MM.1S (cell line): ENCODE measurements around the gene SPAG17.

Experiments used
- DNase-seq: peaks from one replicate; pipeline ENCODE4 v3.0.0-alpha.2; 2015
- H2AFZ ChIP-seq: fragments of 300-600 bp; sonication (generic); 2 replicates; pipeline ENCODE4 v1.6.0; 2016; ENCODE audit warnings: antibody characterized with exemption, low read length
- H3F3A ChIP-seq: fragments of 300-600 bp; sonication (generic); 2 replicates; pipeline ENCODE4 v1.6.1; 2016; ENCODE audit warnings: mild to moderate bottlenecking, antibody characterized with exemption, low read length, moderate library complexity, mixed read lengths; ENCODE audit not compliant: insufficient read depth
- H3K27ac ChIP-seq: fragments of 300-600 bp; sonication (generic); 2 replicates; pipeline ENCODE4 v1.5.1; 2016; ENCODE audit warnings: mild to moderate bottlenecking, low read length
- H3K27me3 ChIP-seq: fragments of 300-600 bp; sonication (generic); replicated peaks from 2 replicates; pipeline ENCODE4 v1.6.0; 2016; ENCODE audit warnings: low read length; ENCODE audit not compliant: insufficient read depth
- H3K36me3 ChIP-seq: fragments of 300-600 bp; sonication (generic); replicated peaks from 2 replicates; pipeline ENCODE4 v1.6.1; 2016; ENCODE audit warnings: mild to moderate bottlenecking, low read length, mixed read lengths; ENCODE audit not compliant: insufficient read depth
- H3K4me1 ChIP-seq: fragments of 300-600 bp; sonication (generic); 2 replicates; pipeline ENCODE4 v1.6.1; 2016; ENCODE audit warnings: low read length, mixed read lengths
- H3K4me2 ChIP-seq: fragments of 300-600 bp; sonication (generic); 2 replicates; pipeline ENCODE4 v1.6.0; 2016; ENCODE audit warnings: low read depth, low read length
- H3K4me3 ChIP-seq: fragments of 300-600 bp; sonication (generic); 2 replicates; pipeline ENCODE4 v1.5.1; 2016; ENCODE audit warnings: low read length, mixed read lengths
- H3K79me2 ChIP-seq: fragments of 300-600 bp; sonication (generic); 2 replicates; pipeline ENCODE4 v1.6.1; 2016; ENCODE audit warnings: mixed run types, low read length, mixed read lengths
- H3K9ac ChIP-seq: fragments of 300-600 bp; sonication (generic); 2 replicates; pipeline ENCODE4 v1.6.1; 2016; ENCODE audit warnings: low read length, mixed read lengths
- H3K9me2 ChIP-seq: fragments of 300-600 bp; sonication (generic); replicated peaks from 2 replicates; pipeline ENCODE4 v1.6.1; 2016; ENCODE audit warnings: mild to moderate bottlenecking, low read length, mixed read lengths; ENCODE audit not compliant: insufficient read depth
- H3K9me3 ChIP-seq: fragments of 300-600 bp; sonication (generic); replicated peaks from 2 replicates; pipeline ENCODE4 v1.6.1; 2016; ENCODE audit warnings: mild to moderate bottlenecking, low read length, mixed read lengths; ENCODE audit not compliant: insufficient read depth
- H4K20me1 ChIP-seq: fragments of 300-600 bp; sonication (generic); 2 replicates; pipeline ENCODE4 v1.6.1; 2016; ENCODE audit warnings: mild to moderate bottlenecking, low read length, moderate library complexity, mixed read lengths; ENCODE audit not compliant: insufficient read depth
- EZH2 ChIP-seq: fragments of 300-600 bp; sonication (generic); optimal IDR thresholded peaks from 2 replicates; pipeline ENCODE3; 2017; ENCODE audit warnings: low read depth, mild to moderate bottlenecking, antibody characterized with exemption, low read length, mixed read lengths
- EZH2phosphoT487 ChIP-seq: fragments of 300-600 bp; sonication (generic); IDR thresholded peaks from 2 replicates; pipeline ENCODE4 v1.6.1; 2018; ENCODE audit warnings: antibody characterized with exemption, low read length
- TF ChIP-seq, protein P1 (sequence below): fragments of 300-600 bp; sonication (generic); IDR thresholded peaks from 2 replicates; pipeline ENCODE4 v1.5.1; 2016; ENCODE audit warnings: antibody characterized with exemption, low read length, mixed read lengths

The SPAG17 gene

DNA sequence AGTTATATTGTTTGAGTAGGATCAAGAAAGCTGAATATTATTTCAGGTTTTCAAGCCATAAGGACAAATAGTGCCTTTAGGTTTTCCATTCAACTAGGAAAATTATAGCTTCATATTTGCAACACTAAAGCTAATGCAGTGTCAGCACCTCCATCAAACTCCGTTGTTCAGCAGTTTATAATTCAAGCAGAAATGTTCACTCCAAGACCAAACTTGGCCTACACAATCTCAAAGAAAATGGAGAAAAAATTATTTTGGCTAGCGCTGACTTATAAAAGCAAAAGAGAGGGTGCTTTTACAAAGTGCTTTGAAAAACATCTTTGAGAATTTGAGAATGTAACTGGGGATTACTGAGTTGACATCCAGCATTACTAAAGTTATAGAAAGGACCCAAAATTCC lies 1.4 kb downstream of the SPAG17 start:
- Histone ChIP-seq H3K9me2 (no peaks in the 10 kb centered on the region), H3K79me2 (no peaks in the 10 kb centered on the region), H2AFZ (no peak overlapping the region), H3K4me3 (no peak overlapping the region), H3K27me3 (no peaks in the 10 kb centered on the region), H3K36me3 (no peaks in the 10 kb centered on the region), H3K9me3 (no peaks in the 10 kb centered on the region), H3F3A (no peaks in the 10 kb centered on the region), H3K4me1 (no peaks in the 10 kb centered on the region), H4K20me1 (no peaks in the 10 kb centered on the region), H3K4me2 (no peak overlapping the region), H3K9ac (no peak overlapping the region), H3K27ac (no peak overlapping the region)
- TF ChIP-seq, protein P1, sequence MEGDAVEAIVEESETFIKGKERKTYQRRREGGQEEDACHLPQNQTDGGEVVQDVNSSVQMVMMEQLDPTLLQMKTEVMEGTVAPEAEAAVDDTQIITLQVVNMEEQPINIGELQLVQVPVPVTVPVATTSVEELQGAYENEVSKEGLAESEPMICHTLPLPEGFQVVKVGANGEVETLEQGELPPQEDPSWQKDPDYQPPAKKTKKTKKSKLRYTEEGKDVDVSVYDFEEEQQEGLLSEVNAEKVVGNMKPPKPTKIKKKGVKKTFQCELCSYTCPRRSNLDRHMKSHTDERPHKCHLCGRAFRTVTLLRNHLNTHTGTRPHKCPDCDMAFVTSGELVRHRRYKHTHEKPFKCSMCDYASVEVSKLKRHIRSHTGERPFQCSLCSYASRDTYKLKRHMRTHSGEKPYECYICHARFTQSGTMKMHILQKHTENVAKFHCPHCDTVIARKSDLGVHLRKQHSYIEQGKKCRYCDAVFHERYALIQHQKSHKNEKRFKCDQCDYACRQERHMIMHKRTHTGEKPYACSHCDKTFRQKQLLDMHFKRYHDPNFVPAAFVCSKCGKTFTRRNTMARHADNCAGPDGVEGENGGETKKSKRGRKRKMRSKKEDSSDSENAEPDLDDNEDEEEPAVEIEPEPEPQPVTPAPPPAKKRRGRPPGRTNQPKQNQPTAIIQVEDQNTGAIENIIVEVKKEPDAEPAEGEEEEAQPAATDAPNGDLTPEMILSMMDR = no peak
- TF ChIP-seq EZH2 = no peak
- TF ChIP-seq EZH2phosphoT487 = no peak
- no peak for DNase-seq

DNA sequence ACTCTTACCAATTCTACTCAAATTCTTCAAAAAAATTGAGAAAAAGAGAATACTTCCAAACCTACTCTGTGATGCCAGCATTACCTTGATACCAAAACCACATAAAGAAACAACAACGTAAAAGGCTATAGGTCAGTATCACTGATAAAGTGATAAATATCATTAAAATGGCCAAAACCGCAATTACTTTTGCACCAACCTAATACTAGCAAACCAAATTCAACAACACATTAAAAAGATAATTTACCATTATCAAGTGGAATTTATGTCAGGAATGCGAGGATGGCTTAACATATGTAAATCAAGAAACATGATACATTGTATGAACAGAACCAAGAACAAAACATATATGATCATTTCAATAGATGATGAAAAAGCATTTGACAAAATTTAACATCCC lies 7.0 kb downstream of the SPAG17 start:
- TF ChIP-seq EZH2phosphoT487 = no peak
- TF ChIP-seq EZH2 = no peak
- TF ChIP-seq, protein P1 = no peak

DNA sequence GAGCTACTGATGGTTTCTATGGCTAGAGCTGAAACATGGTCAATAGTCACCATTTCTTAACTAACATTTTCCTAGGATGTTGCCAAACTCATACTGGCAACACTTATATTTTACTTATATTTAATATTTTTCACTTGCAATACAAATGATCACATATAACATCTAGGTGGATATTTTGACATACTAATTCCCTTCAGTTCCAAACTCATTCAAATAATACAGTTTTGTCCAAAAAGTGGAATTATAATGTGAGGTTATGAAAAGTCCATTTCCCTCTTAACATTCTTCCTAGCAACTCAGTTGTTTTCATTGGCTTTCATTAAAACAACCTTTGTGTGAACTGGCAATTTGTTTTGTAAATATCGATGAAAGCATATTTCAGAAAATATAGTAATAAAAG lies 16.0 kb downstream of the SPAG17 start:
- Histone ChIP-seq H3K27ac (no peak overlapping the region), H2AFZ (no peak overlapping the region), H3F3A (no peaks in the 10 kb centered on the region), H3K4me1 (no peaks in the 10 kb centered on the region), H3K4me2 (no peak overlapping the region), H3K36me3 (no peaks in the 10 kb centered on the region), H3K9me3 (no peaks in the 10 kb centered on the region), H3K79me2 (no peaks in the 10 kb centered on the region), H3K9me2 (no peaks in the 10 kb centered on the region), H4K20me1 (no peaks in the 10 kb centered on the region), H3K4me3 (no peak overlapping the region), H3K27me3 (no peaks in the 10 kb centered on the region), H3K9ac (no peak overlapping the region)
- TF ChIP-seq, protein P1 = no peak
- TF ChIP-seq EZH2 (no peak), EZH2phosphoT487 (no peak)
- DNase-seq = no peak

More for the DNA sequence above, 7.0 kb downstream of the SPAG17 start:
- Histone ChIP-seq H3K27ac (no peak overlapping the region), H3K36me3 (no peaks in the 10 kb centered on the region), H3F3A (no peaks in the 10 kb centered on the region), H3K4me1 (no peaks in the 10 kb centered on the region), H3K79me2 (no peaks in the 10 kb centered on the region), H3K9ac (no peak overlapping the region), H3K9me2 (no peaks in the 10 kb centered on the region), H3K4me2 (no peak overlapping the region), H4K20me1 (no peaks in the 10 kb centered on the region), H3K27me3 (no peaks in the 10 kb centered on the region), H3K4me3 (no peak overlapping the region), H3K9me3 (no peaks in the 10 kb centered on the region), H2AFZ (no peak overlapping the region)
- no peak for DNase-seq
